ENCODE measurements around the gene LUC7L. TPM values are rescaled to one million over a fixed set of nuclear protein-coding genes. Genes with fewer than 3 reads are reported as not detected.

The LUC7L gene
- total RNA-seq, 6 experiments from 2014 or later, result 35.8 to 47.5 (median 41.7) TPM

DNA sequence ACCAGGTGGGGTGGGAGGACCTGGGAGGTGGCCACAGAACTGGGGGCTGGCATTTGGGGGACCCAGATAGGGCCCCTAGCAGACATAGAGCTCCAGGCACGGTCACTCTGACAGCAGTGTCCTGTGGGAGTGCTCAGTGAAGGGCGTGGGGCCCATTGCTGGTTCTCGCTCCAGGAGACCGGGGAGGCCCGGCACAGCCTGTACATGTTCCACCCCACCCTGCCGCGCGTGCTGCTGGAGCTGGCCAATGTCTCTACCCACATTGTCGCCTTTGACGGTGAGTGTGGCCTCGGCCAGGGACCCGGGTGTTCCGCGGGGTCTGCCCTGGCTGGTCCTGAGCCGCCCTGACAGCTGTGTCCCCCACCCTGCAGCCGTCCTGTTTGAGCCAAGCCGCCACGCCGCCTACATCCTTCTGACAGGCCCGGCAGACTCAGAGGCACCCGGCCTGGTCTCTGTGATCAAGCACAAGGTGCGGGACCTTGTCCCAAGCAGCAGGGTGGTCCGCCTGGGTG, 35.2 kb upstream of the LUC7L start:
- TF ChIP-seq, protein P1, sequence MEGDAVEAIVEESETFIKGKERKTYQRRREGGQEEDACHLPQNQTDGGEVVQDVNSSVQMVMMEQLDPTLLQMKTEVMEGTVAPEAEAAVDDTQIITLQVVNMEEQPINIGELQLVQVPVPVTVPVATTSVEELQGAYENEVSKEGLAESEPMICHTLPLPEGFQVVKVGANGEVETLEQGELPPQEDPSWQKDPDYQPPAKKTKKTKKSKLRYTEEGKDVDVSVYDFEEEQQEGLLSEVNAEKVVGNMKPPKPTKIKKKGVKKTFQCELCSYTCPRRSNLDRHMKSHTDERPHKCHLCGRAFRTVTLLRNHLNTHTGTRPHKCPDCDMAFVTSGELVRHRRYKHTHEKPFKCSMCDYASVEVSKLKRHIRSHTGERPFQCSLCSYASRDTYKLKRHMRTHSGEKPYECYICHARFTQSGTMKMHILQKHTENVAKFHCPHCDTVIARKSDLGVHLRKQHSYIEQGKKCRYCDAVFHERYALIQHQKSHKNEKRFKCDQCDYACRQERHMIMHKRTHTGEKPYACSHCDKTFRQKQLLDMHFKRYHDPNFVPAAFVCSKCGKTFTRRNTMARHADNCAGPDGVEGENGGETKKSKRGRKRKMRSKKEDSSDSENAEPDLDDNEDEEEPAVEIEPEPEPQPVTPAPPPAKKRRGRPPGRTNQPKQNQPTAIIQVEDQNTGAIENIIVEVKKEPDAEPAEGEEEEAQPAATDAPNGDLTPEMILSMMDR (IDR thresholded peaks at IDR 0.05), result no peak
- Mint-ChIP-seq H3K36me3 (ENCODE audit: low read depth) (no peaks in the 10 kb centered on the region), H3K27me3 (ENCODE audit: insufficient read depth) (peaks cover 6% of the 10 kb centered on the region), H3K4me1 (ENCODE audit: low read depth) (peaks cover 5% of the 10 kb centered on the region; the same call in 1 of the 2 replicates), H3K9me3 (no peaks in the 10 kb centered on the region), H3K27ac (no peak overlapping the region), H3K4me3 (no peak overlapping the region)
- DNase-seq, result no peak

DNA sequence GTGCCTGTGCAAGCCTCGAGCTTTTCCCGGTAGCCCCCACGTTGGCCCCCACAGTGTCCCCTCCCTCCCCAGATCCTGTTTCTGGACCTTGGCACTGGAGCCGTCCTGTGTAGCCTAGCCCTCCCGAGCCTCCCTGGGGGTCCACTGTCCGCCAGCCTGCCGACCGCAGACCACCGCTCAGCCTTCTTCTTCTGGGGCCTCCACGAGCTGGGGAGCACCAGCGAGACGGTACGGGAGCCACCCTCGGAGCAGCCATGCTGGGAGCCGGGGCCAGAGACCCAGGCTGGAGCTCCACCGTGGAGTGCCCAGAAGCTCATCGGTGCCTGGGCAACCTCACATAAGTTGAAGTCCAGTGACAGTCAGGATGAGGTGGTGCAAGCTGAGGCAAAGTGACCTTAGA, 34.7 kb upstream of the LUC7L start:
- H3K36me3 Mint-ChIP-seq (ENCODE audit: low read depth), result no peaks in the 10 kb centered on the region
- no peak for DNase-seq

DNA sequence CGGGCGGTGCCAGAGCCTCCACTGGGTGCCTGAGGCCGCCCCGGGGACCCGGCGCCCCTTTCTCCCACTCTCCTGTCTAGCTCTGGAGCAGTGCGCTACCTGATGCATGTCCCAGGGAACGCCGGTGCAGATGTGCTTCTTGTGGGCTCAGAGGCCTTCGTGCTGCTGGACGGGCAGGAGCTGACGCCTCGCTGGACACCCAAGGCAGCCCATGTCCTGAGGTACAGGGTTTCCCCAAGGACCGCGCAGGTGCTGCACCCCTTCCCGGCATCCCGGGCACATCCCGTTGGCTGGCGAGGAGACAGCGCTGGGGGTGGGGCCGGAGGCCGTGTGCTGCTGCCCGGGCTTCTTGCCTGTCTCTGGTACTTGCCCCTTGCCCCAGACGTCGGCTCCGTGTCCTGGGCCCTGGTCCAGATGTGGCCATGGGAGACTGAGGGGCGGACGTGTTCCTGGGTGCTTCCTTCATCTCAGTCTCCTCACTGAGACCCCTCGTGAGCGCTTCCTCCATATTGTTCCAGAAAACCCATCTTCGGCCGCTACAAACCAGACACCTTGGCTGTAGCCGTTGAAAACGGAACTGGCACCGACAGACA, 34.0 kb upstream of the LUC7L start:
- H3K27me3 Mint-ChIP-seq (ENCODE audit: insufficient read depth), result peaks cover 6% of the 10 kb centered on the region
- no peak overlapping the region for H3K27ac Mint-ChIP-seq
- DNase-seq, result no peak
- H3K9me3 Mint-ChIP-seq, result no peaks in the 10 kb centered on the region
- H3K4me3 Mint-ChIP-seq, result no peak overlapping the region
- H3K36me3 Mint-ChIP-seq (ENCODE audit: low read depth), result no peaks in the 10 kb centered on the region
- TF ChIP-seq, protein P1 (IDR thresholded peaks at IDR 0.05), result no peak
- H3K4me1 Mint-ChIP-seq (ENCODE audit: low read depth), result peaks cover 5% of the 10 kb centered on the region; the same call in 1 of the 2 replicates

More for the DNA sequence above, 34.7 kb upstream of the LUC7L start:
- no peaks in the 10 kb centered on the region for H3K9me3 Mint-ChIP-seq
- H3K4me3 Mint-ChIP-seq, result no peak overlapping the region
- peaks cover 5% of the 10 kb centered on the region; the same call in 1 of the 2 replicates for H3K4me1 Mint-ChIP-seq (ENCODE audit: low read depth)
- TF ChIP-seq, protein P1 (IDR thresholded peaks at IDR 0.05), result no peak
- H3K27ac Mint-ChIP-seq, result no peak overlapping the region
- peaks cover 6% of the 10 kb centered on the region for H3K27me3 Mint-ChIP-seq (ENCODE audit: insufficient read depth)

DNA sequence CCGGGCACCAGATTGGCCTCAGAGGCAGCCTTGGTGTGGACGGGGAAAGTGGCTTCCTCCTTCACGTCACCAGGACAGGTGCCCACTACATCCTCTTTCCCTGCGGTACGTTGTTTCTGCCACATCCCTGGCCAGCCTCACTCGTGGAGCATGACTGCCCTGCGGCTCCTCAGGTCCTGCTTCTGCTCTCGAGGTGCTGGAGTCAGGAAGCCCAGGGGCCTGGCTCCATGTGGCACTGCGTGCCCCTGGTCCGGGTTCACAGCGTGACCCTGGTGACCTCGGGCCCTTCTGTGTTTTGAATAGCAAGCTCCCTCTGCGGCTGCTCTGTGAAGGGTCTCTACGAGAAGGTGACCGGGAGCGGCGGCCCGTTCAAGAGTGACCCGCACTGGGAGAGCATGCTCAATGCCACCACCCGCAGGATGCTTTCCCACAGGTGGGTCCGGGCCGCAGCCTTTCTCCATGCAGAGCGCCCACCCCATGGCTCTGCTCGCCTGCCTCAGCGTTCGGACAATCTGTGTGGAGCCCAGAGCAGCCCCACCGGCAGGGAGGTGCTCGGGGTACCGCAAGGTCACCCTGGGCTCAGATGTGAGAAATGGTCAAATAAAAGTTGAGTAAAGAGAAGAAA, 33.0 kb upstream of the LUC7L start:
- TF ChIP-seq, protein P1 (IDR thresholded peaks at IDR 0.05), result no peak
- peaks cover 5% of the 10 kb centered on the region; the same call in 1 of the 2 replicates for H3K4me1 Mint-ChIP-seq (ENCODE audit: low read depth)
- no peak for DNase-seq
- no peak overlapping the region for H3K4me3 Mint-ChIP-seq
- peaks cover 4% of the 10 kb centered on the region; the same call in 1 of the 2 replicates for H3K27me3 Mint-ChIP-seq (ENCODE audit: insufficient read depth)
- no peaks in the 10 kb centered on the region for H3K9me3 Mint-ChIP-seq
- H3K36me3 Mint-ChIP-seq (ENCODE audit: low read depth), result no peaks in the 10 kb centered on the region
- H3K27ac Mint-ChIP-seq, result no peak overlapping the region

DNA sequence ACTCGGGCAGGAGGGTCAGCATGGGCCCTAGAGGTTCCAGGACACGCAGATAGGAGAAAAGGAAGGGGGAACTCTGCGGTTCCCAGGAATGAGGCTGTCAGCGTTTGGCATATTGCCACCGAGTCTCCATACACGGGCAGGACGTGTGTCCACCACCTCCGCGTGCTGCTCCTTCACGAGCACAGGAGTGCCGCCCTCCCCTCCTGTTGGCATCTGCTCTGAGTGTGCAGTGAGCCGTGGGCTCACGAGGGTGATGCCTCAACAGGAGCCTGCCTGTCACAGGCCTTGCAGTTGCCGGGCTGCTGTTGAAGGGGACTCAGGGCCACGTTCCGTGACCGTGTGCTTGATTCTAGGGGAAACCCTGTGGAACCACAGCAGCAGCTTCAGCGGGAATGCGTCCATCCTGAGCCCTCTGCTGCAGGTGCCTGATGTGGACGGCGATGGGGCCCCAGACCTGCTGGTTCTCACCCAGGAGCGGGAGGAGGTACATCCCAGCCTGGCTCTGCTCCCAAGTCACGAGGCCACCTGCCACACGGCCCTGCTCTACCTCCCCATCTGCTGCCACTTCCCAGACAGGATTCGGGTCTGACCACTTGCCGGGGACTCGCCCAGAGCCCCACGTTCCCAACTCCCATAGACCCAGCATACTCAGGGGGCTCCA, 31.9 kb upstream of the LUC7L start:
- H3K36me3 Mint-ChIP-seq (ENCODE audit: low read depth), result peaks cover 2% of the 10 kb centered on the region
- H3K4me1 Mint-ChIP-seq (ENCODE audit: low read depth), result peaks cover 5% of the 10 kb centered on the region; the same call in 1 of the 2 replicates
- no peaks in the 10 kb centered on the region for H3K9me3 Mint-ChIP-seq
- H3K27ac Mint-ChIP-seq, result no peak overlapping the region
- peaks cover 4% of the 10 kb centered on the region; the same call in 1 of the 2 replicates for H3K27me3 Mint-ChIP-seq (ENCODE audit: insufficient read depth)
- no peak overlapping the region for H3K4me3 Mint-ChIP-seq
- TF ChIP-seq, protein P1 (IDR thresholded peaks at IDR 0.05), result no peak
- no peak for DNase-seq

All from HFFc6 (cell line).